Measurements from ENCODE around the gene NPRL2. TPM values are rescaled to one million over a fixed set of nuclear protein-coding genes. Genes with fewer than 3 reads are reported as not detected.

The NPRL2 gene
- total RNA-seq, result 10 to 100 TPM; 59.8 to 60.3 TPM

DNA sequence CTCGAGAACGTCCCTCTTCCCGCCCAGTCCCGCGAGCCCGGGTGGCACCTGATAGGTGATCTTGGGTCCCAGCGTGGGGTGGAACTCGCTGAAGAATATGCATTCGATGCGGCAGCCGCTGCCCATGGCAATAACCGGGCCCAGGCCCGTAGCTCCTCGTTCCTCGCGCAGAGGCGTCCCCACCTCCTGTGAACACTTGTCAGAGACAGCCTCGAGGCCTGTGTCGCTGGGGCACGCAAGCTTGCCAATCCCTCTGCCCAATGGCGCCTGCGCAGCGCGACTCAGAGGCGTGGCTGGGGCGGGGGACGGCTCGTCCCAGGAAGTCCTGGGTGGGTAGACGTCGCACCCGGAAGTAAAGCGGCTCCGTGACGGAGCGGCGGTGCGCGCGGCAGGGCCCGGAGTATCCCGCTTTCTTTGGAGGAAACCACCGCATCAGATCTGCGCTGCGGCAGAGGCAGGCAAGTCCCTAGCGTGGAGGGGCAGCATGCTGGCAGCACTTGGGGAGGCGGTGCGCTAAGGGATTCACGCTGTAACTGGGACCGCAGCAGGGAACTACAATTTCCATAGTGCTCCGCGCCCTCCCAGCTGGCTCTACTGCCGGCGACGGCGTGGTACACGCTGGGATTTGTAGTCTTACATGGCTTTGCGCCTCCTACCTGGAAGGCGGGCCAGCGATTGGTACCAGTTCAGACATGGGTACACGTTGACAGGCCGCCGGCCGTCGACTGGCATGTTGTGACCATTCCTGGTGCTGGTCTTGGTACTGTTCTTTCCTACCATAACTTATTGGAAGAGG is at the start of gene NPRL2, which contains the start of gene CYB561D2:
Gene NPRL2 (minus strand): TSS at position 249 of the 796 bp plus-strand sequence. CDS start 123 bp downstream, at position 126.
Gene CYB561D2 (plus strand): TSS at position 336 of the 796 bp plus-strand sequence. CDS start 572 bp downstream, outside the sequence.
- H3K9me3 Mint-ChIP-seq (ENCODE audit: insufficient read depth), result no peaks in the 10 kb centered on the region
- H3K36me3 Mint-ChIP-seq (ENCODE audit: low read depth), result peaks cover 59% of the 10 kb centered on the region
- peak within 1 kb of the TSS; percentile 99 for H3K27ac Mint-ChIP-seq
- peak within 1 kb of the TSS; percentile 96 for H3K4me3 Mint-ChIP-seq
- peaks cover 68% of the 10 kb centered on the region for H3K4me1 Mint-ChIP-seq (ENCODE audit: low read depth)
- ChIA-PET POLR2A (interaction anchor here (0.7 to 3.2 kb wide), 11 partner anchors 9 to 537 kb away, joined by 3 to 35 read pairs (median 5); partner anchors contain the start of genes CISH, HYAL3, MAPKAPK3 and NAA80), CTCF (interaction anchor here (1.0 to 5.9 kb wide), 13 partner anchors 9 to 263 kb away, joined by 3 to 31 read pairs (median 5); partner anchors contain the start of genes GNAI2, RASSF1 and TMEM115)
- DNase-seq, result peak; percentile 99
- H3K27me3 Mint-ChIP-seq (ENCODE audit: low read depth), result no peaks in the 10 kb centered on the region
- ATAC-seq, result peak; percentile 92

DNA sequence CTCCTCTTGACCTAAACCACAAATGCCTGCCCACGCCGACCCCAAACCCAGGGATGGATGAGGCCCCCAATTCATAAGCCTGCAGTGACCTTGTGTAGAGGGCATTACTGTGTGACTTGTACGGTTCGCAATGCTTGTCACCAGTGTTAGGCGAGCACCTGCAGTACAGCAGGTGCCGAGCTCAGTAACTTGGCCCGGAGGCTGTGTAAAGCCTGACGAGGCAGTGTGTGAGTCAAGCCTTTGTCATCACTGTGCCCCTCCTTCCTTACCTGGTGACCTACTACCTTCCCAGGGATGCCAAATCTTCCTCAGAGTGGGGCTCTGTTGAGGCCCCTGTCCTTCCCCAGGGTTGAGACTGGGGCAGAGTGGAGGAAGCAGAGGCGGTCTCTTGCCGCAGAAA is 45.9 kb upstream of the NPRL2 start:
- Mint-ChIP-seq H3K27me3 (ENCODE audit: low read depth) (no peaks in the 10 kb centered on the region), H3K36me3 (ENCODE audit: low read depth) (no peaks in the 10 kb centered on the region), H3K4me1 (ENCODE audit: low read depth) (peaks cover 15% of the 10 kb centered on the region), H3K27ac (no peak overlapping the region), H3K9me3 (ENCODE audit: insufficient read depth) (no peaks in the 10 kb centered on the region), H3K4me3 (no peak overlapping the region)
- ChIA-PET POLR2A (no interaction called here), CTCF (no interaction called here)
- DNase-seq (no peak), ATAC-seq (no peak)

DNA sequence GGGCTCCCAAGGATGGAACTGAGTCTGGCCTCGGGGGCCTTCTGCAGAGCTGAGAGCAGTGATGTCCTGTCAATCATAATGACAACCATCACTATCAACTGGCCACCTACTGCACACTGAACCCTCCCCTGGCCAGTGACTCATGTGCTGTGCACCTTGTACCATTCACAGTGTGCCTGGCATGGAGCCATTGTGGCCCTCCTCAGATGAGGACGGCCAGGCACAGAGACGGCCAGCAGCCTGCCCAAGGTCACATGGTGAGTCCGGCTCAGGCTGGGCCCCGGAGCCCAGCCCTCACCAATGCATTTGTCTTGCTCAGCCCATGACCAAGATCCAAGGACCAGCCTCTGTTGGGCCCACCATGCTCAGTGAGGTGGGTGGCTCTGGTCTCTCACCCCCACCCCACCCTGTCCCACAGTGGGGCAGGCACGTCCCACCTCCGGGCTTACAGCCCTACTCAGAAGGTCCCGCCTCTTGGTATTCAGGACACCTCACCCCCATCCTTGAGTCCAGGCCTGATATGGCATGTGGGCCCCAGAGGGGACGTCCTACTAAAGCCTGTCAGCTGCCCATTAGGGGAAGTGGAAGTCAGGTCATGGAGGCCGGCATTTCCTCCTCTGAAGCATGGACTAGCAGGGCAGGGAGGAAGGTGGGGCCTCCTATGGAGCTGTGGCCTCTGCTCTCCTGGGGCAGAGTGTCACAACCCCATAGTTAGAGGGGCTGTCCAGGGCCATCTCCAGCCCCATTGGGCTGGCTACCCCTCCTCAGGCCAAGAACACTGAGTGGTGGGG is 44.7 kb upstream of the NPRL2 start:
- DNase-seq (no peak), ATAC-seq (no peak)
- Mint-ChIP-seq H3K27ac (no peak overlapping the region), H3K9me3 (ENCODE audit: insufficient read depth) (no peaks in the 10 kb centered on the region), H3K4me3 (no peak overlapping the region), H3K27me3 (ENCODE audit: low read depth) (no peaks in the 10 kb centered on the region), H3K4me1 (ENCODE audit: low read depth) (peaks cover 20% of the 10 kb centered on the region), H3K36me3 (ENCODE audit: low read depth) (no peaks in the 10 kb centered on the region)
- ChIA-PET CTCF (interaction anchor here (0.7 kb wide), 1 partner anchor 146 kb away, joined by 3 read pairs; no protein-coding TSS in a partner anchor), POLR2A (no interaction called here)

DNA sequence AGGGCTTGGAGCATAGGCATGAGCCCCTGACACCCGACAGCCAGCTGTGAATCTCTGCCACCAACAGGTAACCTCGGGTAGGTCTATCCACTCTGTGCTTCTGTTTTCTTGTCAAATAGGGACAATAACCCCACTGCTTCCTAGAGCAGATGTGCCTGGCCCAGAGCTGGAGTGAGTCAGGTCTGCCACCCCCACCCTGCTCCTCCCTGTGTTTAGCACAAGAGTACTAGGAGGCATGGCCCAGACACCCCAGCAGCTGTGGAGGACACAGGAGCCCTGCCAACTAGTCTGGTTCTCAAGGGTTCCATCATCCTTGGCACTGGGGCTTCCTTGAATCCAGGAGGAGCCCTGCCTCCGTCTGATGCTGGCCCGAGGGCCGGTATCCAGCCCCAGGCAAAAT is 42.5 kb upstream of the NPRL2 start:
- POLR2A ChIA-PET, result interaction anchor here (1.1 kb wide), 1 partner anchor 18 kb away, joined by 3 read pairs; no protein-coding TSS in a partner anchor
- H3K4me1 Mint-ChIP-seq (ENCODE audit: low read depth), result peaks cover 13% of the 10 kb centered on the region
- ATAC-seq, result no peak
- CTCF ChIA-PET, result interaction anchor here (0.9 to 1.2 kb wide), 2 partner anchors 149 to 156 kb away, joined by 3 read pairs; no protein-coding TSS in a partner anchor
- DNase-seq, result no peak
- no peaks in the 10 kb centered on the region for H3K9me3 Mint-ChIP-seq (ENCODE audit: insufficient read depth)
- H3K27ac Mint-ChIP-seq, result no peak overlapping the region
- H3K36me3 Mint-ChIP-seq (ENCODE audit: low read depth), result no peaks in the 10 kb centered on the region
- no peak overlapping the region for H3K4me3 Mint-ChIP-seq
- no peaks in the 10 kb centered on the region for H3K27me3 Mint-ChIP-seq (ENCODE audit: low read depth)

DNA sequence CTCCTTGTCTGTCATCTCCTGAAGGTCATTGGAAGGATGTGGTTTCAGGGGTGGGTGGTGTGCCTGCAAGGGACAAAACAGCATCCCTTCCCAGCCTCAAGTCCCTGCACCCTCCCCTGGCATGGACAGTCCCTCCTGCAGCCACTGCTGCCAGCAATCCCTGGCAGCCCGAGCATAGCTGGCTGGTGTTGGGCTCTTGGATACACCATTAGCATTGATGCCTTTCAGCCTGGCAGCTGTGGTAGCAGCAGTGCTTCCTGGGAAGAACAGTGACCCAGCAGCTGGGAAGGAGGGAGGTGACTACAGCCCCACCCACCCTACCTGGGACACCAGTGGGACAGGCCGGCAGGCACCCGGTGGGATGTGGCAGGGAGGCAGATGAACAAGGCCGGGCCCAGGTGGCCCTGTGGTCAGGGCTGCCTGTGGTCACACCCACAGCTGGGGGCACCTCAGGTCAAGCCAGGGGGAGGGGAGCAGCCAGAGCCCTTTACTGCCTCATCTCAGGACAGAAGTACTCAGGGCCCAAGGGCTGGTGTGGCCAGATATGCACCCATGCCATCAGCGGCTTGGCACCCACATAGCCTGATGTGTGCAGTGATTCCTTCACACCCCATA is 41.6 kb upstream of the NPRL2 start:
- H3K27me3 Mint-ChIP-seq (ENCODE audit: low read depth), result no peaks in the 10 kb centered on the region
- ATAC-seq, result no peak
- no peaks in the 10 kb centered on the region for H3K36me3 Mint-ChIP-seq (ENCODE audit: low read depth)
- no peak overlapping the region for H3K4me3 Mint-ChIP-seq
- no peak overlapping the region for H3K27ac Mint-ChIP-seq
- H3K9me3 Mint-ChIP-seq (ENCODE audit: insufficient read depth), result no peaks in the 10 kb centered on the region
- POLR2A ChIA-PET, result interaction anchor here (1.1 kb wide), 1 partner anchor 17 kb away, joined by 3 read pairs; no protein-coding TSS in a partner anchor
- CTCF ChIA-PET, result interaction anchor here (0.9 to 1.2 kb wide), 3 partner anchors 150 to 221 kb away, joined by 3 read pairs; no protein-coding TSS in a partner anchor
- DNase-seq, result no peak
- peaks cover 13% of the 10 kb centered on the region for H3K4me1 Mint-ChIP-seq (ENCODE audit: low read depth)

DNA sequence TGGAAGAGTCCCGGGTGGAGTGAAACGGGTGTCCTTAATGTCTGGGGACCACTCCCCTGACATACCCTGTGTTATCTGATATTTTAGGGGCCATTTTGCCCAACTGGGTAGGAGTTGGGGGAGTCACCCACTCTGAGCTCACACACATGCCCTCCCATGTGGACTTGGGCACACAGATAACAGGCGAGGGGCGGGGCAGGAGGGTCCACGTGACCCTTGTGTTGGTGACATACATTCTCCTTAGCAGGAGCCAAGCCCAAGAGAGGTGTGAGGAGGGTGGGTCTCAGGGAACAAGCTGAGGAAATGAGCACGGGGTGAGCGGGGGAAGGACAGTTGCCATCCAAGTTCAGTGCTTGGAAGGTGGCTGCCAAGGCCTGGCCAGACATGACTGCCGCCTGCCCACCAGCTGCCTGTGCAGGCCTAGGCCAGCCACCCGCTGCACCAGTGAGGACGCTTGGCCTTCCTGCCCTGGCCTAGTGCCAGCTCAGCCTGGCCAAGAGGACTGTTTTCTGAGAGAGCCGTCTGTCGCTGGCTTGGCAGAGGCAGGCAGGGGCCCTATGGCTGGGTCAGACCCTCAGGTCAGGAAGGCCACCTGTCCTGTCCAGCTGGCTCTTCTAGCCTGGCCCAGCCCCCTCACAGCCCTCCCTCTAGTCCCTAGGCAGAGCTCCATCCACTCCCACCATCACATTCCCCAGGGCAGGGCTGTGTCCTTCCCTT is 40.1 kb upstream of the NPRL2 start:
- Mint-ChIP-seq H3K4me1 (ENCODE audit: low read depth) (peaks cover 13% of the 10 kb centered on the region), H3K4me3 (no peak overlapping the region), H3K36me3 (ENCODE audit: low read depth) (no peaks in the 10 kb centered on the region), H3K27ac (no peak overlapping the region), H3K27me3 (ENCODE audit: low read depth) (no peaks in the 10 kb centered on the region), H3K9me3 (ENCODE audit: insufficient read depth) (no peaks in the 10 kb centered on the region)
- no peak for DNase-seq
- ChIA-PET CTCF (no interaction called here), POLR2A (interaction anchor here (0.9 kb wide), 1 partner anchor 25 kb away, joined by 3 read pairs; no protein-coding TSS in a partner anchor)
- ATAC-seq, result no peak

DNA sequence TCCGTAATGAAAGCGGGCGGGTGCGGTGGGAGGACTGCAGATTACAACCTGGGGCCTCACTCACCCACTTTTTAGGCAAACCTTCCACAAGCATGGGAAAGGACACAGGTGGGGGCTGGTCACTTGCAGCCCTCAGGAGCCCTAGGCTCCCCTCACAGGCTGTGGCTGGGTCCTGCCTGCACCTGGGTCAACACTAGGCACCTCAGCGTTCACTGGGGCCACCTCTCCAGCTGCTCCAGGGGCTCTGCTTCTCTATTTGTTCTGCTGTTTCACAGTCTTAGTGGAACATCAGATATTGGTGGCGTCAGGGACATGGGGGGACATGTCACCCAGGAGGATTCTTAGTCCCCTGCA is 38.8 kb upstream of the NPRL2 start:
- peaks cover 13% of the 10 kb centered on the region for H3K4me1 Mint-ChIP-seq (ENCODE audit: low read depth)
- H3K9me3 Mint-ChIP-seq (ENCODE audit: insufficient read depth), result no peaks in the 10 kb centered on the region
- no peaks in the 10 kb centered on the region for H3K36me3 Mint-ChIP-seq (ENCODE audit: low read depth)
- H3K27ac Mint-ChIP-seq, result no peak overlapping the region
- DNase-seq (no peak), ATAC-seq (no peak)
- CTCF ChIA-PET, result no interaction called here
- H3K27me3 Mint-ChIP-seq (ENCODE audit: low read depth), result no peaks in the 10 kb centered on the region
- POLR2A ChIA-PET, result no interaction called here
- H3K4me3 Mint-ChIP-seq, result no peak overlapping the region

DNA sequence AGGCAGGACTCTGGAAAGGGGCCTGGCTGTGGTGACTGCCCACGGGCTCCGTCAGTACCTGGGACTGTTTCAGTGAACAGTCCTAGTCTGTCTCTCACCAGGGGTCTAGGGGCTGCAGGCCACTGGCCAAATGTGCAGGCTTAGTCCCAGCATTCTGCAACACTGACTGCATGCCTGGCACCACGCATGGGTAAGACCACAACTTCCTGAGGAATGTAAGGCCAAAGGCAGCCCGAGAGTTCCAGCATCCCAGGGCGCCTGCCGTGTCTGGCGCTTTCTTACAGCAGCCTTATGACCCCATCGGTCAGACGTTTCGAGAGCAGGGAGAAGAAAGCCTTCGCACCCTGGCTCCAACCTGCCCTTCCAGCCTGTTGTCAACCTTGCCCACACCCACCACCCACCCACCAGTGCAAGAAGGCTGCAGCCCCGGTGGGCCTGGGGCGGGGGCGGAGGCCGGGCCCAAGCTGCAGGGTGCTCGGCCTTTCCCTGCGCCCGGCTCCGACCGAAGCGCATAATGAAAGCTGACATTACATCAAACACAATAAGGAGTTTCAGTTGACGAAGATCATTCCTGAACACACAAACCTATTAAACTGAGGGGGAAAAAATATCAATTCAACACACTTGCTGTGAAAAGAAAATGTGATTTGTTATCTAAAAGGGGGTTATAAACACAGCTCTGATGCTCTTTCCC is 38.3 kb upstream of the NPRL2 start:
- H3K27ac Mint-ChIP-seq, result no peak overlapping the region
- no peak overlapping the region for H3K4me3 Mint-ChIP-seq
- ChIA-PET CTCF (no interaction called here), POLR2A (no interaction called here)
- H3K4me1 Mint-ChIP-seq (ENCODE audit: low read depth), result peaks cover 13% of the 10 kb centered on the region
- H3K9me3 Mint-ChIP-seq (ENCODE audit: insufficient read depth), result no peaks in the 10 kb centered on the region
- no peaks in the 10 kb centered on the region for H3K36me3 Mint-ChIP-seq (ENCODE audit: low read depth)
- ATAC-seq (no peak), DNase-seq (no peak)
- H3K27me3 Mint-ChIP-seq (ENCODE audit: low read depth), result no peaks in the 10 kb centered on the region

DNA sequence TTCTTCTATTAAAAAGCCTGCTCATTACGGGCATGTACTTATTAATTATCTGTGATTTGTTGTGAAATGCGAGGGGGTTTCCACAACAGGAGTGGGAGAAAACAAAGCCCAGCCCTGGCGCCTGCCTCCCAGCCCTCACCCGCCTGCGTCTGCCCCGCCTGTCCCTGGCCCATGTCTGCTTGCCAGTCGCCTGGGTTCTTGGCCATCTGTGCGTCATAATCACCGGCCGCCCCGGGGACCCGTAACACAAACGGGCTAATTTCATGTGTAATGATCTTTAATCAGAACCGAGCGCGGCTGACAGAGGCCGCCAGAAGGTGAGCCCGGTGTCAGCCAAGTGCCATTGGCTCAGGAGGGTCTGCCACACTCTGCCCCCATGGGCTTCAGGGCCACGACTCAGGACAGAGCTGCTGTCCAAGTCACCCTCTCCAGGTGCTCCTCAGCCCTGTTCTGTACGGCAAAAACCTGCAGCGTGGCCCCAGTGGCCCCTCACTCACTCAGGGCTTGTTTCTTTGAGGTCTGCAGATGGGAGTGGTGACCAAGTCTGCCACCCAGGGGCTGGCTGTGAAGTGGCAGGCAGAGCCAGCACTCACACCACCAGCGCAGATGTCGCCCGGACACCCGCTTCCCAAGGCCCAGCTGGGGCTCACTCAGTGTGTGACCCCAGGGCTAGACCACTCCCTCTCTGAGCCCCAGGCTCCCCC is 37.6 kb upstream of the NPRL2 start:
- H3K9me3 Mint-ChIP-seq (ENCODE audit: insufficient read depth), result no peaks in the 10 kb centered on the region
- DNase-seq (no peak), ATAC-seq (no peak)
- ChIA-PET CTCF (no interaction called here), POLR2A (no interaction called here)
- no peak overlapping the region for H3K27ac Mint-ChIP-seq
- H3K4me1 Mint-ChIP-seq (ENCODE audit: low read depth), result peaks cover 13% of the 10 kb centered on the region
- no peak overlapping the region for H3K4me3 Mint-ChIP-seq
- H3K27me3 Mint-ChIP-seq (ENCODE audit: low read depth), result no peaks in the 10 kb centered on the region
- H3K36me3 Mint-ChIP-seq (ENCODE audit: low read depth), result no peaks in the 10 kb centered on the region

DNA sequence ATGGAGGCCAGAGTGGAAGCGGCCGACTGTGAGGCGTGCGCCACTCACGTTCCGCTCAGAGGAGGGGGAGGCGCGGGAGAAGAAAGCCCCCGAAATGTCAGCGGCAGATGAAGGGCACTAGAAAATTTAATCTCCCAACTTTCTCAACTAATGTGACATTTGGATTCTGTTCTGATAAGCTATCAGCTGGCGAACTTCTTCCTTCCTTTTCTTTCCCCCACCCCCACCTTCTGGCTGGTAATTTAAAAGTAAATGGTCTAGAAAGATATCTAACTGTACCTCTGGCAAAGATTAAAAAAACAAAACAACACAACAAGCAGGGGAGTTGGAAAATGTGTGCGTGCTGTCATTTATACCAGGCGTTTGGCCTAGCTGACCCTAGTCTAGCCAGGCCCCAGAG is 35.2 kb upstream of the NPRL2 start:
- no peak overlapping the region for H3K27ac Mint-ChIP-seq
- no peaks in the 10 kb centered on the region for H3K27me3 Mint-ChIP-seq (ENCODE audit: low read depth)
- ChIA-PET POLR2A (no interaction called here), CTCF (no interaction called here)
- no peaks in the 10 kb centered on the region for H3K4me1 Mint-ChIP-seq (ENCODE audit: low read depth)
- H3K36me3 Mint-ChIP-seq (ENCODE audit: low read depth), result no peaks in the 10 kb centered on the region
- no peaks in the 10 kb centered on the region for H3K9me3 Mint-ChIP-seq (ENCODE audit: insufficient read depth)
- DNase-seq, result no peak
- ATAC-seq, result no peak
- no peak overlapping the region for H3K4me3 Mint-ChIP-seq
